HG02571 (cell line): Measurements from ENCODE around the gene NPR2.

Experiments used
- ATAC-seq: cut with Tn5 transposase; IDR thresholded peaks from one replicate; pipeline ENCODE4 v1.9.1; 2021; ENCODE audit warnings: mild to moderate bottlenecking, moderate library complexity; ENCODE audit not compliant: unreplicated experiment

Gene NPR2

DNA sequence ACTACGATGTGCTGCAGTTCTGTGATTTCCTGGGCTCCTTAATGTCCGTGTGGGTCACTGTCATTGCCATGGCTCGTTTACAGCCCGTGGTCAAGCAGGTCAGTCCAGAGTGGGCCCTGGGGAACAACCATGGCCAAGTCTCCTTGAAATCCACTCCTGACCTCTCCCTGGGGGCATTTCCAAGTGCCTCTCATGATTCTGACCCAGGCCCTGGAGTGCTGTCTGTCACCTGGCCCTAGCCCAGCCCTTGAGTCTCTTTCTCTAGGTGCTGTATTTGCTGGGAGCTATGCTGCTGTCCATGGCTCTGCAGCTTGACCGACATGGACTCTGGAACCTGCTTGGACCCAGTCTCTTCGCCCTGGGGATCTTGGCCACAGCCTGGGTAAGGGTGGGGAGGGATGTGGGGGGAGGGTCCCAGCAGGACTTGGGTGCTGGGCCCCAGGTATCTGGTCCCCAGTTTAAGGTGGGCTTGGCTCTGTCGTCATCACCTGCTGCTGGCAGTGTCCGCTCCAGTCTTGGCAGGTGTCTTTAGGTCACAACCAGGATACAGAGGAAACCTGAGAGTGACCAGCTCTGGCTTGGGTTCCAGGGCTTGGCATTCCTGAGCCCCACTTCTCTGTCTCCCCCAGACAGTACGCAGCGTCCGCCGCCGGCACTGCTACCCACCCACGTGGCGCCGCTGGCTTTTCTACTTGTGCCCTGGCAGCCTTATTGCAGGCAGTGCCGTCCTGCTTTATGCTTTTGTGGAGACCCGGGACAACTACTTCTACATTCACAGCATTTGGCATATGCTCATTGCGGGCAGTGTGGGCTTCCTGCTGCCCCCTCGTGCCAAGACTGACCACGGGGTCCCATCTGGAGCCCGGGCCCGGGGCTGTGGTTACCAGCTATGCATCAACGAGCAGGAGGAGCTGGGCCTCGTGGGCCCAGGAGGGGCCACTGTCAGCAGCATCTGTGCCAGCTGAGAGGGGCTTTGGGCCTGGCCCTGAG, 61.8 kb downstream of the NPR2 start:
- no peak for ATAC-seq

DNA sequence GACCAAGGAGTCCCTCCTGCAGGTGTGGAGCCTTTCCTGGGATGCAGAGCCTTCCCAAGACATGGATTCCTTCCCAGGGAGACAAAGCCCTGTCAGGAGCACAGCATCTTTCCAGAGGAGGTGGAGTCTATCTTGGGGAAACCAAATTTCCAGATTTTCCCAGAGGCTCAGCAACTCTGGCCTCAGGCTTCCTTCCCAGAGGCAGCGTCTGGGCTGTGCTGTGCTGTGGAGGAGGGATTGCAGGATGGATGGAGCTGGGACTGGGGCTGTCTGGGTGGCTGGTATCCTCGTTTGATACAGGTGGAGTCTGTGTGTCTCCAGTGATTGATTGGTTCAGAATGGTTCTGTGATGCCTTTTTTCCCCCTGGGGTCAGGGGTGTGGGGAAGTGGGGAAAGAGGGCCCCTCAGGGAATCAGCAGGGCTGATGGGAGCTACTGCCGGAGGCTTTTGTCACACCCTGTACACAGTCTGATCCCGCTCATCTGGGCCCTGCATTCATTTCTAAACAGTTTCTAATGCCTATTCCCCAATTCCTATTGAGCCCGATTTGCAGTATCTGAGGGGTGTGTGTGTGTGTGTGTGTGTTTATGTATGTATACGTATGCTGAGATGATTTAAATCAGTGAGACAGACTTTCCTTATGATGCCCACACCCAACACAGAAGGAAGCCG, 62.8 kb downstream of the NPR2 start:
- no peak for ATAC-seq

DNA sequence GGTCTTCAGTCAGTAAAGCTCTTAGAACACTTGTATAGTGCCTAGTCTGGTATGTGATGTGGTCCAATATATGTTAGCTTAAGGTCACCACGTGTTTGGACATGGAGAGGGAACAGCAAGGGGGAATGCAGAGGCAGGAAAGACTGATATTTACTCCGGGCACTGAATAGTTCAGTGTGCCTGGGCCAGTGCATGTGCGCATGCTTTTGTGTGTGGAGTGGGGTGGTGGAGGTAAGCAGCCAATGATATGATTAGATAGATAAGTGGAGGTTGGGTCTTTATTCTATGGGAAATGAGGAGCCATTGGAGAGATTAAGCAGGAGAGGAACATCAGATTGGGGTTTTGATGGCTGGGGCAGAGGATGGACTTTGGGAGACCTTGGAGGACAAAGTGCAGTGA, 64.8 kb downstream of the NPR2 start:
- no peak for ATAC-seq

DNA sequence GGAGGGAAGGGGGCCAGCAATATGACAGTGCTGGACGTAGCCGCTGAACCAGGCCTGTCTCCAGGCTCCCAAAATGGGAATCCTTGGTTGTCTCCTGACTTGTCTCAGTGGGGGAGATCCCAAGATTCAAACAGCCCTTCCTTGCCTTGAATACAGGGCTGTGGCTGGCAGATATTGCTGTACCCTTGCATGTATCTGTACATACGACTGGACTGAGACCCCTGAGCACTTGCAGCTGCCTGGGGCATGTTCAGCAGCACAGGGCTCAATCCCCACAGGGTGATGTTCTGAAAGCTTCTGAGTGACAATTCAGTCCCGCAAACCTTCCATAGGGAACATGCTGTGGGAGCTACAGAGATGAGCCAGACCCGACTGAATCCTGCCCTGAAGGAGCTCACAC, 65.5 kb downstream of the NPR2 start:
- no peak for ATAC-seq

DNA sequence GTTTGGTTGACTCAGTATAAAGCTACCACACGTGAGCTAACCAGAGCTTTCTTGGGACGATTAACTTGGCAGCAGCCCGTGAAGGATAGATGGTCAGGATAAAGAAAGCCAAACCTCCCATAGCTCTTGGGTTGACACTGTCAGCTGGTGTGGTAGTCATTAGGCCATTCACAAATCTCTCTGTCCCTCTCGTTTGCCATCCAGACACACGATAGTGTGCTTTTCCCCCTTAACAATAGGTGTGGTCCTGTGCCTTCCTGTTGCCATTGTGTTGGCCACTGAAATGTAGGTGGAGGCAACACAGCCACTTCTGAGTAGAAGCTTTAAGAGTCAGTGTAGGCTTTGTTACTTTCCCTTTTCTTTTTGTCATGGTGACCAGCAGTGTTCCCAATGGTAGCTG, 67.1 kb downstream of the NPR2 start:
- no peak for ATAC-seq
